DND-41 (cell line): ENCODE measurements around the gene YIPF1.

ENCODE experiments used
- EZH2 ChIP-seq: IDR thresholded peaks from 3 replicates; pipeline ENCODE4 v1.6.1; 2012; ENCODE audit warnings: borderline replicate concordance, low read depth, mild to moderate bottlenecking, moderate library complexity, low read length, inconsistent platforms; ENCODE audit not compliant: severe bottlenecking
- TF ChIP-seq, protein P1 (sequence below): IDR thresholded peaks from 2 replicates; pipeline ENCODE4 v1.5.1; 2012; ENCODE audit warnings: borderline replicate concordance, low read length, moderate library complexity, mild to moderate bottlenecking; ENCODE audit not compliant: poor library complexity, severe bottlenecking; ENCODE audit errors: extremely low read depth

DNA sequence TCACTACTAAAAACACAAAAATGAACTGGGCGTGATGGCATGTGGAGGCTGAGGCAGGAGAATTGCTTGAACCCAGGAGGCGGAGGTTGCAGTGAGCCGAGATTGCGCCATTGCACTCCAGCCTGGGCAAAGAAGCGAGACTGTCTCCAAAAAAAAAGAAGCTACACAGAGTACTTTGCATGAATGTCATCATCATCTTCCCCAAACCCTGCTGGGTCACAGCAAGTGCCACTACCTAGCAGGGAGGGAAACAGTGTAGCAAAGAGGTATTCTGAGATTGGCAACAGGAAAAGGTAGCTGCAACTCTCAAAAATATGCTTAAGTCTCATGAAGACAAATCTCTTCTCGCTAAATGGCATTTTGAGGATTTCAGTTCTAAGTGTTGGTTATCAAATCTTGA is 64.3 kb downstream of the YIPF1 start:
- no peak for TF ChIP-seq EZH2
- TF ChIP-seq, protein P1, sequence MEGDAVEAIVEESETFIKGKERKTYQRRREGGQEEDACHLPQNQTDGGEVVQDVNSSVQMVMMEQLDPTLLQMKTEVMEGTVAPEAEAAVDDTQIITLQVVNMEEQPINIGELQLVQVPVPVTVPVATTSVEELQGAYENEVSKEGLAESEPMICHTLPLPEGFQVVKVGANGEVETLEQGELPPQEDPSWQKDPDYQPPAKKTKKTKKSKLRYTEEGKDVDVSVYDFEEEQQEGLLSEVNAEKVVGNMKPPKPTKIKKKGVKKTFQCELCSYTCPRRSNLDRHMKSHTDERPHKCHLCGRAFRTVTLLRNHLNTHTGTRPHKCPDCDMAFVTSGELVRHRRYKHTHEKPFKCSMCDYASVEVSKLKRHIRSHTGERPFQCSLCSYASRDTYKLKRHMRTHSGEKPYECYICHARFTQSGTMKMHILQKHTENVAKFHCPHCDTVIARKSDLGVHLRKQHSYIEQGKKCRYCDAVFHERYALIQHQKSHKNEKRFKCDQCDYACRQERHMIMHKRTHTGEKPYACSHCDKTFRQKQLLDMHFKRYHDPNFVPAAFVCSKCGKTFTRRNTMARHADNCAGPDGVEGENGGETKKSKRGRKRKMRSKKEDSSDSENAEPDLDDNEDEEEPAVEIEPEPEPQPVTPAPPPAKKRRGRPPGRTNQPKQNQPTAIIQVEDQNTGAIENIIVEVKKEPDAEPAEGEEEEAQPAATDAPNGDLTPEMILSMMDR, result no peak
